Dermis blood vessel endothelial cell (primary cell): ENCODE results near the gene MASP2. TPM values are rescaled to one million over a fixed set of nuclear protein-coding genes. Genes with fewer than 3 reads are reported as not detected.
"Not testable (repeated sequence)": the region's sequence is repeated elsewhere in the genome, so short reads cannot be mapped to it uniquely, and the experiment has no call there.

Source experiments
- DNase-seq: peaks from one replicate; pipeline ENCODE4 v3.0.0; 2010
- total RNA-seq: library from RNA; depleted of rRNA; stranded (reverse); fragments of >200 nt; gene quantifications from 2 replicates; pipeline ENCODE4 v1.2.3, GENCODE V29; 2014

MASP2 gene
- total RNA-seq, 1 donor from 2014 or later = not detected

- no peak for DNase-seq
Measured at GRCh38 chr1:11058026-11058425, 11.0 kb upstream of the MASP2 start.

GRCh38 chr1:11057477-11057876 is 10.4 kb upstream of the MASP2 start:
- DNase-seq = no peak

- no peak for DNase-seq
Measured at GRCh38 chr1:11056504-11056903, 9.5 kb upstream of the MASP2 start.

DNA sequence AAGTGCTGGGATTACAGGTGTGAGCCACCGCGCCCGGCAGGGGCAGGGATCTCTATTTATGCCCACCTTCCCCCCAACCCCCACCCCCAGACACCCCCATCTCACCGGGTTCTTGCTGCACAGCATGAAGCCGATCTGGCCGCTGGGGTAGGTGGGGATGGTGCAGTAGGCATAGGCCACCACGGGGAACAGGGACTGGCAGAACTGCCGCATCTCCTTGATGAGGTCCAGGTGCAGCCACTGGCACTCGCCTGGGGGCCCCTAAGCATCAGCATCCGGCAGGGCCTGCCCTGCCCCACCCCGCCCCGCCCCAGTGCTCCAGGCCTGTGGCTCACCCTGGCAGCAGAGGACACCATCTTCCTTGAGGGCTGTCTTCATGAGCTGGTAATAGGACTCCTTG is 8.6 kb upstream of the MASP2 start:
- no peak for DNase-seq

GRCh38 chr1:11054666-11055065 is 7.6 kb upstream of the MASP2 start:
- DNase-seq = no peak

DNA sequence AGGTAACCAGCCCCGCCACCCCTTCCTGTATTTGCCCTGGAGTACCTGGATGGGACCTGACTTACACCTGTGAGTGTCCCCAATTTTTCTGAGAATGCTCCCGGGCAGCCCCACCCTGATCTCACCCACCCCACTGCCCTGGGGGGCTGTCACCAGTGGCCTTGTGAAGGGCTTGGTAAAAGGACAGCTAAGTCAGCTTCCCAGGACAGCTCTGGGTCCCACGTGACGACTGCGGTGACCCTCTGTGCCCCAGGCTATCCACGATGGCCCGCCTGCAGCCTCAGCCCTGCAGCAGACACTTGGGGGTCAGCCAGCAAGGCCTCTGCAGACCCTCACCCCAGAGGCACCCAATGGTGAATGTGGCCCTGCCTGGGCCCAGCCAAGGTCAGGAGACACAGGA is 7.1 kb upstream of the MASP2 start:
- DNase-seq = no peak

DNA sequence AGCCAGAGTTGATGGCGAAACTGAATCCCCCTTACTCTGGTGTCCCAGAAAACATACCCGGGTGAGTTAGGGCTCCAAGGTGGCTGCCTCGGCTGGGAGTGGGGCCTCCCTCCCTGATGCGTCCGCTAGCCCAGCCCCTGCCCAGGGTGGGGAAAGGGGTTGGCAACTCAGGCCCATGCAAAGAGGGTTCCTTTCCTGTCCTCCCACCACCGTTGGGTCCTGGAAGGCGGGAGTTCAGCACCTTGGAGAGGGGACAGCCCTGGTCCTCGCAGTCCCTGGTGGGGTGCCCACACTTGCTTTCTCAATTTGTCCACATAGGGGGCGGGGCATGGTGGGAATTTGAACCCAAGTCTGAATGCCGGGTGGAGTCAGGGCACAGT is 6.7 kb upstream of the MASP2 start:
- peak; percentile 32 for DNase-seq

DNA sequence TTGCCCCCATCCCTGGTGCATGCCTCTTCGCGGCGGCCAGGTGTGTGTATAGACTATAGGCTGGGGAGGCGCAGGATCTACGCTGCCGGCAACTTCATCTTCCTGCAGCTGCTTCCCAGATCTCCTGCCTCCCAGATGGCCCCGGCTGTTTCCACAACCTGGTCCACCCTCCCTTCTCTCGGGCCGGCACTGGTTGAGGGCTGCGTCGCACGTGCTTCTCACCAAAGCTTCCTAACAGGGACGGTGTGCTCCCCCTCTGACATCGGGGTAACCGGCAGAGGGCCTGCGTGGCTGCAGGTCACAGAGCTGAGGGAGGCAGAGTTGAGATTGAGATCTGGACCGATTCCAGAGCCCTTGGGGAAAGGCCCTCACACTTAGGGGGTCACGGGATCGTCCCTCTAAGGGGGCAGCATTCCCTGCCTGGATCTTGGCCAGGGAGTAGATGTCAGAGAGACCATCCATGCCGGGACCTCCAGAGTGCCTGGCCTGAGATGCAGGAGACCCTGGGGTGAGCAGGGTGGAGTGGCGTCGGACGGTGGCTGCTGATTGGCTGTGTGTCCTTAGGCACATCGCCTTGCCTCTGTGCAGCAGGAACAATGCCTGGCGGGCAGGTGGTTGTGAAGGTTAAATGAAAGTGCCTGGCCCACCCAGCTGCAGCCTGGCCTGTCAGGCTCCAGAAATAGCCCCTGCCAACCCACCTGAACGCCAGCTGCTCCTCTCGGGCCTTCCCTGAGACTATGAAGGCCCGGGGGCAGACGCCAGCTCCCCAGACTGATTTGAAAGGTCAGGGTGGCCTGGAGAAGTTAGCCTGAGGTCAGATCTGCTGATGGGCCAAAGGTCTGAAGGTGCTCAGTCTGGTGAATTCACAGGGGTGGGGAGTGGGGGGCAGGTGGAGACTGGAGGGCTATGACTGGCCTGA is 6.1 kb upstream of the MASP2 start:
- DNase-seq = peak; percentile 36

DNA sequence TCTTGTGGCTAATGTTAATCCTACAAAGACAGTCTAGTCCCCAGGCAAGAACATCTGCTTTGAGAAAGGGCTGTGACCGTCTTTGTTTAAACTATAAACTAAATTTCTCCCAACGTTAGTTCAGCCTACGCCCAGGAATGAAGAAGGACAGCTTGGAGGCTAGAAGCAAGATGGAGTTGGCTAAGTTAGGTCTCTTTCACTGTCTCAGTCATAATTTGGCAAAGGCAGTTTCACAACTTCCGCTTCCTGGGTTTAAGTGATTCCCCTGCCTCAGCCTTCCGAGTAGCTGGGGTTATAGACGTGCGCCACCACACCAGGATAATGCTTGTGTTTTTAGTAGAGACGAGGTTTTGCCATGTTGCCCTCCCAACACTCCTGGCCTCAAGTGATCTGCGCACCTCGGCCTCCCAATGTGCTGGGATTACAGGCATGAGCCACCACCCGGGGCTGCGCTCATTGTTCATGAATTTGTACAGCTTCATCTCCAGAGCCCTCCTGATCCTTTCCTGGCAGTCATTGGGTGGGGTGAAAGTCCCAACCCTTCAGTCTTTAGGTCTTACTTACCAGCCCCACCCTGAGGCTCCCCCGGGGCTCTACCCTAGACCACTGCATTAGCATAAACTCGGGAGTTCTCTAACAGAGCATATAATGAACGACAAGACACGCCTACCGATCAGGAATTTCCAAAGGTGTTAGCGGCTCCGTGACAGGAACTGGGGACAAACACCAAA is 4.9 kb upstream of the MASP2 start:
- no peak for DNase-seq

DNA sequence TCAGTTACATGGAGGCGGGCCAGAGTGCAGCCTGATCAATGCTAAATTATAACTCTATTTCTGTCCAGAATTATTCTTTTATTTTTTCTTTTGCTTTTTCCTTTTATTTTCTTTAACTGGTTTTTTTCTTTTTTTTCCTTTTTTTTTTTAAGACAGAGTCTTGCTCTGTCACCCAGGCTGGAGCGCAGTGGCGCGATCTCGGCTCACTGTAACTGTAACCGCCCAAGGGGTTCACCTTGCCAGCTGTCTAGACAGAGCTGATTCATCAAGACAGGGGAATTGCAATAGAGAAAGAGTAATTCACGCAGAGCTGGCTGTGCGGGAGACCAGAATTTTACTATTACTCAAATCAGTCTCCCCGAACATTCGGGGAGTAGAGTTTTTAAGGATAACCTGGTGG is 4.1 kb upstream of the MASP2 start:
- not testable (repeated sequence) for DNase-seq

DNA sequence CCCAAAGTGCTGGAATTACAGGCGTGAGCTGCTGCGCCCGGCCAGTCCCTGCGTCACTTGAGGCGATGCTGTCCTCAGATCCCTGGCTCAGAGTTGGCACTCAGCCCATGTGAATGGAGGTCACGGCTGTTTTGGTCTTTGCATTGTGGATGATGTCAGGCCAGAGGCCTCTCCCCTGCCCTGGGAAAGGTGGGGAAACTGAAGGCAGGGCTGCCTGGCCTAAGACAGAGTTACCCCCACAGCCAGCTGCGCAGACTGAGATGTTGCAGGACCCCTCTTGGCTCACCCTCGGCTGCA is 821 bp downstream of the MASP2 start:
- DNase-seq = no peak

DNA sequence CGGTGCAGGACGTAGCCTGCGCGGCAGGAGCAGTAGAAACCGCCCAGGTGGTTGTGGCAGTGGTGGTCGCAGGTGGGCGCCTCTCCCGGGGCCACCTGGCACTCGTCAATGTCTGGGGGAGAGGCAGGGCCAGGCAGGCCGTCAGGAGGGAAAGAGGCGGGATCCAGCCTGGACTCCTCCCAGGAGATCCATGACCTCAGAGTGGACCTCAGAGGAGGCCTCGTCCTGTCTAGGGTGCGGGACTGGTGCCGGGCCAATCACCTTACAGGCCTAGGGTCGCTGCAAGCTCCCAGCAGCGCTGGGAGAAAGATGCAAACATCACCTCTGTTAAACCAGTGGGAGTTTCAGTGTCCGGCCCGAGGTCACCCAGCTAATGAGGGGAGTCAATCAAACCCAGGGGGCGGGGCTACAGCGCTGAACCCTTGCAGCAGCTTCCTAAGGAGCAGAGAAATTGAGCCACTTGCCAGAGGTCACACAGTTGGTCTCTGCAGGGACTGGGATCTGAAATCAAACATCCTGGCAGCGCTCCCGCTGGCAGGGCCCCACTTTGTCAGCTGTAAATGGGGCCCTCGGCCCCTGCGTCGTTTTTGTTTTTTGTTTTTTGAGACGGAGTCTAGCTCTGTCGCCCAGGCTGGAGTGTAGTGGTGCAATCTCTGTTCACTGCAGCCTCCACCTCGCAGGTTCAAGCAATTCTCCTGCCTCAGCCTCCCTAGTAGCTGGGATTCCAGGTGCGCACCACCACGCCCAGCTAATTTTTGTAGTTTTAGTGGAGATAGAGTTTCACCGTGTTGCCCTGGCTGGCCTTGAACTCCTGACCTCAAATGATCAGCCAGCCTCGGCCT is 1.4 kb downstream of the MASP2 start:
- no peak for DNase-seq

DNA sequence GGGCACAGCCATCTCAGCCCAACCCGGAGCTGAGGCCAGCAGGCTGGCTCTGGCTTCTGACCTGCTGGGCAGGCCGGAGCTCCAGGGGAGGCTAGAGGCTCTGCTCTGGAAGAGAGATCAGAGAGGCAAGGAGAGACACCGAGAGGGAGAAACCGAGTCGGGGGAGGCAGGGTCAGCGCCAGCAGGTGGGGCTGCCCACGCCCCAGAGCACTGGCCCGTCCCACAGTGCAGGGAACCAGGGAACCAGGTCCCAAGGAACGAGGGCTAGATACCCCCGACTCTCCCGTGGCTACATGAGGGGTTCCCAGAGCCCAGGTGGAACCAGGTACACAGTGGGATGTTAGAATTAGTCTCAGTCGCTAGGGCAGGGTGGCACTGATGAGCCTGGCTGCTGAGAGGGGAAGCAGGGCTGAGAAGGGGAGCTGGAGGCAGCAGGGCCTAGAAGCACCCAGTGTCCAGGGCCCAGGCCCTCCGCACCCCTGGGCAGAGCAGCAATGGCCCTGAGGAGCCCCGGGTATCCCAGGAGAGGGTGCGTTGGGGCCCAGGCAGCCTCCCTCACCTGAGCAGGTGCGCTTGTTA is 2.1 kb downstream of the MASP2 start:
- DNase-seq = no peak

DNA sequence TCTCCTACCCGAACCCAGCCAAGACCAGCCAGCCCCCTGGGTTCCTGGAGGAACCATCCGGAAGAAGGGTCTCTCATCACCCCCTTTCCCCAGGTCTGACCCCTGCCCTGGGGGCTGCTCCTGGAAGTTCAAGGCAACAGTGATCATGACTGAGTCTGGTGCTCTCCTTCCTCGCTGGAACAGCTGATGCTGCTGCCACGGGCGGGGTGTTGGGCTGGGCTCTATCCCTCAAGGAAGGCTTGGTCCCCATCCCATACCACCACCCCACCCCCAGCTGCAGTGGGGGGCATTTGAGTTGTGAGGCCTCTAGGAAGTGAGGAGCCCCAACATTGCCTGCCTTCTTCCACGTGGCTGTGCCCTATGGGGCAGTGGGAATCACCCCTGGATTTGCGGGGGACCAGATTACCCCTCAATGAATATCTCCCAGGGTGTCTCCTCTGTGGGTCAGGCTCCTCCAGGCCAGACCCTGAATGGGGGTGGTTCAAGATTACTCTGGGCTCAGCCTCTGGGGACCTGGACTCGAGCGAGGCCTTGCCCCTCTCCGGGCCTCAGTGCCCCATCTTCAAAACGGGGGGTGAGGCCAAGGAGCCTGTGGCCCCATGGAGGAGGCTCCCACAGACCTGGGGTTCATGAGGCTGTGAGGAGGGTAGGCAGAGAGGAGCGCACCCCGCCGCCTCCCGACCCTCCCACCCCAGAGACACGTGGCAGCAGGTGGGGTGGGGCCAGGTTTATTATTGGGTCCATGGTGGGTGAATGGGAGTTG is 2.8 kb downstream of the MASP2 start:
- DNase-seq = no peak

DNA sequence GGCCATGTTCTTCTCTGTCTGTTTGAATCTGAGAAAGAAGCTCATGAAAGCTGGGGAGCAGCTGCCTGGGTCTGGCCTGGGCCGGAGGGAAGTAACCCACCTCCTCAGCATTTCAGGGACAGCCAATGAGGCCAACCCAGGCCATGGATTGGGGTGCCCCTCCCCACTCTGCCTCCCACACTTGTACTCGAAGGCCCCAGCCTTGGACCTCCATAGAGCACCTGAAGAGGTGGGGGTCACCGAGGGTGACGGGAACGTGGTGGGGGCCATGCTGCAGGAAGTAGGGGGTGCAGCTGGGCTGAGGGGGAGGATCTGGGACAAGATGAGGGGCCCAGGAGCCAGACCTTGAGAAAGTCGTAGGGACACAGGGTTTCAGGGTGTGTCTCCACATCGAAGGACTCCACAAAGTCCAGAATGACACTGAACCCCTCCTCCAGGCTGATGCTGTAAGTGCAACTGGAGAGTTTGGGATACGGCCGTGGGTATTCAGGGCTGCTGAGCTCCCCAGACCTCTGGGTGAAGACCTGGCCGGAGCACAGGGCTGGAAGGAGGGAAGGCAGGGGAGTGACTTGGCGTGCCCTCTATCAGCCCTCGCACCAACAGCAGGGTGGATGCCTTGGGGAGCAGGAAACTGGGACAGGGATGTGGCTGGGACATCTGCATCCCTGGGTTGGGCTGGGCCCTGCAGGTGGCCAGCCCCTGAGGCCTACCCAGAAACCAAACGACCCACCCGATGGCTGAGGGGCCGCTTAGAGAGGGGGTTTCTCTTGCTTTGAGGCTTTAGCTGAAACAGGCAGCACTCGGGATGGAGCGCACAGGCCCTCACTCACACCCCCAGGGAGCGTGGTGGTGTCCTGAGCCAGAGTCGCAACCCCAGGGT is 3.8 kb downstream of the MASP2 start:
- no peak for DNase-seq

- DNase-seq = no peak
Measured at GRCh38 chr1:11042065-11042464, 5.0 kb downstream of the MASP2 start.

DNA sequence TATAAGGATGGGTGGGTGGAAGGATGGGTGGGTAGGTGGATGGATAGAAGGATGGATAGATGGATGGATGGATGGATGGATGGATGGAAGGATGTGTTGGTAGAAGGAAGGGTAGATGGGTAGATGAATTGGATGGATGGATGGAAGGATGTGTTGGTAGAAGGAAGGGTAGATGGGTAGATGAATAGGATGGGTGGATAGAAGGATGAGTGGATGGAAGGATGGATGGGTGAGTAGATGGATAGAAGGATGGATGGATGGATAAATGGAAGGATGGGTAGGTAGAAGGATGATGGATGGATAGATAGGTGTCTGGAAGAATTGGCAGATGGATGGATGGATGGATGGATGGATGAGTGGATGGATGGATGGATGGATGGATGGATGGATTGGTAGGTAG is 6.0 kb downstream of the MASP2 start:
- DNase-seq = no peak

- not testable (repeated sequence) for DNase-seq
Measured at GRCh38 chr1:11040105-11040429, 7.0 kb downstream of the MASP2 start.

DNA sequence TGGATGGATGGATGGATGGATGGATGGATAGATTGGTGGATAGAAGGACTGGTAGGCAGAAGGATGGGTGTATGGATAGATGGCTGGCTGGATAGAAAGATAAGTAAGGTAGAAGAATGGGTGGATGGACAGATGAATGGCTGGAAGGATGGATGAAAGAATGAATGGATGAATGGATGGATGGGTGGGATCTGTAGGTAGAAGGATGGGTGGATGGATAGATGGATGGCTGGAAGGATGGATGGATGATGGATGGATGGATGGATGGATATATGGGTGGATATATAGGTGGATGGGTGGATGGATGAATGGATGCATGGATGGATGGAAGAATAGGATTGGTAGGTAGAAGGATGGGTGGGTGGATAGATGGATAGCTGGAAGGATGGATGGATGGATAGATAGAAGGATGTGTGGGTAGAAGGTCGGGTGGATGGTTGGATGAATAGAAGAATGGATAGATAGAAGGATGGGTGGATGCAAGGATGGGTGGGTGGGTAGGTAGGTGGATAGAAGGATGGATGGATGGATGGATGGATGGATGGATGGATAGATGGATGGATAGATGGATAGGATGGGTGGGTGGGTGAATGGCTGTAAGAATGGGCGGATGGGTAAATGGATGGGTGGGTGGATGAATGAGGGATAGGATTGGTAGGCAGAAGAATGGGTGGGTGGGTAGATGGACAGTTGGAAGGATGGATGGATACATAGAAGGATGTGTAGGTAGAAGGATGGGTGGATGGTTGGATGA is 7.5 kb downstream of the MASP2 start:
- DNase-seq = no peak

GRCh38 chr1:11037740-11038182 is 9.3 kb downstream of the MASP2 start:
- DNase-seq = peak; percentile 92
